ENCODE measurements around the gene ZNF341. TPM values are rescaled to one million over a fixed set of nuclear protein-coding genes. Genes with fewer than 3 reads are reported as not detected.

ZNF341 gene
- total RNA-seq, 1 donor: 0.73 TPM

- Histone ChIP-seq H3K27me3 (ENCODE audit: insufficient read depth, low read length) (no peaks in the 10 kb centered on the region), H3K4me1 (ENCODE audit: insufficient read depth, low read length) (no peaks in the 10 kb centered on the region), H3K9me3 (ENCODE audit: low read depth, low read length) (no peaks in the 10 kb centered on the region)
Measured at GRCh38 chr20:33765592-33765991, 33.8 kb downstream of the ZNF341 start.

GRCh38 chr20:33766686-33767085 lies 34.9 kb downstream of the ZNF341 start:
- H3K4me3 ChIP-seq (ENCODE audit: low read length): no peak overlapping the region
- no peaks in the 10 kb centered on the region for H3K4me1 ChIP-seq (ENCODE audit: insufficient read depth, low read length)
- no peaks in the 10 kb centered on the region for H3K27me3 ChIP-seq (ENCODE audit: insufficient read depth, low read length)
- no peaks in the 10 kb centered on the region for H3K9me3 ChIP-seq (ENCODE audit: low read depth, low read length)

More at GRCh38 chr20:33765592-33765991, 33.8 kb downstream of the ZNF341 start:
- no peak overlapping the region for H3K4me3 ChIP-seq (ENCODE audit: low read length)

- Histone ChIP-seq H3K27me3 (ENCODE audit: insufficient read depth, low read length) (no peaks in the 10 kb centered on the region), H3K9me3 (ENCODE audit: low read depth, low read length) (no peaks in the 10 kb centered on the region), H3K4me3 (ENCODE audit: low read length) (no peak overlapping the region), H3K4me1 (ENCODE audit: insufficient read depth, low read length) (no peaks in the 10 kb centered on the region)
Measured at GRCh38 chr20:33767777-33768138, 36.0 kb downstream of the ZNF341 start.

- H3K27me3 ChIP-seq (ENCODE audit: insufficient read depth, low read length): no peaks in the 10 kb centered on the region
- peaks cover 6% of the 10 kb centered on the region for H3K4me1 ChIP-seq (ENCODE audit: insufficient read depth, low read length)
- H3K4me3 ChIP-seq (ENCODE audit: low read length): no peak overlapping the region
- H3K9me3 ChIP-seq (ENCODE audit: low read depth, low read length): no peaks in the 10 kb centered on the region
Measured at GRCh38 chr20:33769043-33769442, 37.2 kb downstream of the ZNF341 start.

- H3K4me1 ChIP-seq (ENCODE audit: insufficient read depth, low read length): peaks cover 6% of the 10 kb centered on the region
- H3K27me3 ChIP-seq (ENCODE audit: insufficient read depth, low read length): no peaks in the 10 kb centered on the region
- H3K9me3 ChIP-seq (ENCODE audit: low read depth, low read length): no peaks in the 10 kb centered on the region
- H3K4me3 ChIP-seq (ENCODE audit: low read length): no peak overlapping the region
Measured at GRCh38 chr20:33770005-33770404, 38.2 kb downstream of the ZNF341 start.

- H3K4me3 ChIP-seq (ENCODE audit: low read length): no peak overlapping the region
- no peaks in the 10 kb centered on the region for H3K27me3 ChIP-seq (ENCODE audit: insufficient read depth, low read length)
- H3K9me3 ChIP-seq (ENCODE audit: low read depth, low read length): no peaks in the 10 kb centered on the region
- H3K4me1 ChIP-seq (ENCODE audit: insufficient read depth, low read length): peaks cover 6% of the 10 kb centered on the region
Measured at GRCh38 chr20:33771938-33772337, 40.1 kb downstream of the ZNF341 start.

- Histone ChIP-seq H3K27me3 (ENCODE audit: insufficient read depth, low read length) (no peaks in the 10 kb centered on the region), H3K4me3 (ENCODE audit: low read length) (no peak overlapping the region), H3K4me1 (ENCODE audit: insufficient read depth, low read length) (peaks cover 6% of the 10 kb centered on the region), H3K9me3 (ENCODE audit: low read depth, low read length) (no peaks in the 10 kb centered on the region)
Measured at GRCh38 chr20:33772439-33772838, 40.6 kb downstream of the ZNF341 start.

GRCh38 chr20:33773412-33774089 lies 41.8 kb downstream of the ZNF341 start:
- H3K4me1 ChIP-seq (ENCODE audit: insufficient read depth, low read length): peaks cover 13% of the 10 kb centered on the region
- no peak overlapping the region for H3K4me3 ChIP-seq (ENCODE audit: low read length)

GRCh38 chr20:33777816-33778215 lies 46.0 kb downstream of the ZNF341 start:
- Histone ChIP-seq H3K4me3 (ENCODE audit: low read length) (no peak overlapping the region), H3K9me3 (ENCODE audit: low read depth, low read length) (no peaks in the 10 kb centered on the region), H3K27me3 (ENCODE audit: insufficient read depth, low read length) (no peaks in the 10 kb centered on the region), H3K4me1 (ENCODE audit: insufficient read depth, low read length) (peaks cover 29% of the 10 kb centered on the region)

More at GRCh38 chr20:33773412-33774089, 41.8 kb downstream of the ZNF341 start:
- H3K9me3 ChIP-seq (ENCODE audit: low read depth, low read length): no peaks in the 10 kb centered on the region
- no peaks in the 10 kb centered on the region for H3K27me3 ChIP-seq (ENCODE audit: insufficient read depth, low read length)

- Histone ChIP-seq H3K4me3 (ENCODE audit: low read length) (no peak overlapping the region), H3K4me1 (ENCODE audit: insufficient read depth, low read length) (peaks cover 42% of the 10 kb centered on the region), H3K9me3 (ENCODE audit: low read depth, low read length) (no peaks in the 10 kb centered on the region), H3K27me3 (ENCODE audit: insufficient read depth, low read length) (no peaks in the 10 kb centered on the region)
Measured at GRCh38 chr20:33781133-33781532, 49.3 kb downstream of the ZNF341 start.

GRCh38 chr20:33781945-33782344 lies 50.1 kb downstream of the ZNF341 start:
- Histone ChIP-seq H3K27me3 (ENCODE audit: insufficient read depth, low read length) (no peaks in the 10 kb centered on the region), H3K4me1 (ENCODE audit: insufficient read depth, low read length) (peaks cover 50% of the 10 kb centered on the region), H3K4me3 (ENCODE audit: low read length) (no peak overlapping the region), H3K9me3 (ENCODE audit: low read depth, low read length) (no peaks in the 10 kb centered on the region)

GRCh38 chr20:33783256-33783655 lies 51.5 kb downstream of the ZNF341 start:
- no peaks in the 10 kb centered on the region for H3K27me3 ChIP-seq (ENCODE audit: insufficient read depth, low read length)
- H3K4me1 ChIP-seq (ENCODE audit: insufficient read depth, low read length): peaks cover 54% of the 10 kb centered on the region
- no peak overlapping the region for H3K4me3 ChIP-seq (ENCODE audit: low read length)
- no peaks in the 10 kb centered on the region for H3K9me3 ChIP-seq (ENCODE audit: low read depth, low read length)

- H3K9me3 ChIP-seq (ENCODE audit: low read depth, low read length): no peaks in the 10 kb centered on the region
- peaks cover 51% of the 10 kb centered on the region for H3K4me1 ChIP-seq (ENCODE audit: insufficient read depth, low read length)
- H3K27me3 ChIP-seq (ENCODE audit: insufficient read depth, low read length): no peaks in the 10 kb centered on the region
- no peak overlapping the region for H3K4me3 ChIP-seq (ENCODE audit: low read length)
Measured at GRCh38 chr20:33783818-33784217, 52.0 kb downstream of the ZNF341 start.

GRCh38 chr20:33784225-33784624 lies 52.4 kb downstream of the ZNF341 start:
- no peaks in the 10 kb centered on the region for H3K9me3 ChIP-seq (ENCODE audit: low read depth, low read length)
- no peaks in the 10 kb centered on the region for H3K27me3 ChIP-seq (ENCODE audit: insufficient read depth, low read length)
- H3K4me3 ChIP-seq (ENCODE audit: low read length): no peak overlapping the region
- peaks cover 47% of the 10 kb centered on the region for H3K4me1 ChIP-seq (ENCODE audit: insufficient read depth, low read length)

GRCh38 chr20:33785503-33785902 lies 53.7 kb downstream of the ZNF341 start:
- no peak overlapping the region for H3K4me3 ChIP-seq (ENCODE audit: low read length)
- peaks cover 37% of the 10 kb centered on the region for H3K4me1 ChIP-seq (ENCODE audit: insufficient read depth, low read length)
- no peaks in the 10 kb centered on the region for H3K9me3 ChIP-seq (ENCODE audit: low read depth, low read length)
- no peaks in the 10 kb centered on the region for H3K27me3 ChIP-seq (ENCODE audit: insufficient read depth, low read length)

GRCh38 chr20:33787253-33787891 lies 55.6 kb downstream of the ZNF341 start:
- Histone ChIP-seq H3K27me3 (ENCODE audit: insufficient read depth, low read length) (no peaks in the 10 kb centered on the region), H3K9me3 (ENCODE audit: low read depth, low read length) (no peaks in the 10 kb centered on the region), H3K4me3 (ENCODE audit: low read length) (no peak overlapping the region), H3K4me1 (ENCODE audit: insufficient read depth, low read length) (peaks cover 37% of the 10 kb centered on the region)

Measured in mononuclear cell (primary cell).